GM18861 (cell line): ENCODE data around the gene CBLIF.
"Not testable (repeated sequence)": the region's sequence is repeated elsewhere in the genome, so short reads cannot be mapped to it uniquely, and the experiment has no call there.

Source experiments
- ATAC-seq: cut with Tn5 transposase; IDR thresholded peaks from one replicate; pipeline ENCODE4 v1.9.1; 2021; ENCODE audit not compliant: unreplicated experiment

CBLIF gene

GRCh38 chr11:59848439-59848838 lies 3.1 kb upstream of the CBLIF start:
- ATAC-seq = not testable (repeated sequence)

GRCh38 chr11:59847626-59848025 lies 2.3 kb upstream of the CBLIF start:
- ATAC-seq = no peak

GRCh38 chr11:59846556-59846955 lies 1.3 kb upstream of the CBLIF start:
- no peak for ATAC-seq

GRCh38 chr11:59842316-59842715 lies 3.0 kb downstream of the CBLIF start:
- ATAC-seq = no peak

- ATAC-seq = peak; percentile 89
Observed at GRCh38 chr11:59841514-59841913, 3.8 kb downstream of the CBLIF start.

- no peak for ATAC-seq
Observed at GRCh38 chr11:59839615-59840014, 5.7 kb downstream of the CBLIF start.

GRCh38 chr11:59833602-59834001 lies 11.7 kb downstream of the CBLIF start:
- no peak for ATAC-seq

GRCh38 chr11:59829358-59829757 lies 15.9 kb downstream of the CBLIF start:
- ATAC-seq = no peak

- ATAC-seq = peak; percentile 92
Observed at GRCh38 chr11:59822989-59823566, 22.2 kb downstream of the CBLIF start.

GRCh38 chr11:59818572-59818971 lies 26.7 kb downstream of the CBLIF start:
- no peak for ATAC-seq

GRCh38 chr11:59816434-59816833 lies 28.9 kb downstream of the CBLIF start:
- ATAC-seq = not testable (repeated sequence)

GRCh38 chr11:59815754-59816153 lies 29.5 kb downstream of the CBLIF start:
- no peak for ATAC-seq

GRCh38 chr11:59814021-59814420 lies 31.3 kb downstream of the CBLIF start:
- no peak for ATAC-seq

GRCh38 chr11:59813364-59813763 lies 31.9 kb downstream of the CBLIF start:
- no peak for ATAC-seq

- ATAC-seq = no peak
Observed at GRCh38 chr11:59812220-59812619, 33.1 kb downstream of the CBLIF start.

GRCh38 chr11:59810911-59811259 lies 34.4 kb downstream of the CBLIF start:
- ATAC-seq = no peak

- peak; percentile 94 for ATAC-seq
Observed at GRCh38 chr11:59810189-59810910, 34.9 kb downstream of the CBLIF start, which contains the start of gene MRPL16. Gene MRPL16, minus strand, starts transcription at chr11:59810778. Its CDS starts 120 bp downstream, at chr11:59810658.

- ATAC-seq = no peak
Observed at GRCh38 chr11:59807047-59807610, 38.2 kb downstream of the CBLIF start.

- no peak for ATAC-seq
Observed at GRCh38 chr11:59804061-59804460, 41.2 kb downstream of the CBLIF start.

GRCh38 chr11:59802639-59803176 lies 42.6 kb downstream of the CBLIF start:
- ATAC-seq = no peak

GRCh38 chr11:59801981-59802638 lies 43.2 kb downstream of the CBLIF start:
- no peak for ATAC-seq
